ENCODE measurements around the gene DRGX.

Gene DRGX

GRCh38 chr10:49350138-49350537 is 45.8 kb downstream of the DRGX start:
- no peak overlapping the region for H3K4me3 ChIP-seq (replicated peaks; ENCODE audit: low read depth, low read length)
- DNase-seq (ENCODE audit: low read depth): no peak
- TF ChIP-seq, protein P1, sequence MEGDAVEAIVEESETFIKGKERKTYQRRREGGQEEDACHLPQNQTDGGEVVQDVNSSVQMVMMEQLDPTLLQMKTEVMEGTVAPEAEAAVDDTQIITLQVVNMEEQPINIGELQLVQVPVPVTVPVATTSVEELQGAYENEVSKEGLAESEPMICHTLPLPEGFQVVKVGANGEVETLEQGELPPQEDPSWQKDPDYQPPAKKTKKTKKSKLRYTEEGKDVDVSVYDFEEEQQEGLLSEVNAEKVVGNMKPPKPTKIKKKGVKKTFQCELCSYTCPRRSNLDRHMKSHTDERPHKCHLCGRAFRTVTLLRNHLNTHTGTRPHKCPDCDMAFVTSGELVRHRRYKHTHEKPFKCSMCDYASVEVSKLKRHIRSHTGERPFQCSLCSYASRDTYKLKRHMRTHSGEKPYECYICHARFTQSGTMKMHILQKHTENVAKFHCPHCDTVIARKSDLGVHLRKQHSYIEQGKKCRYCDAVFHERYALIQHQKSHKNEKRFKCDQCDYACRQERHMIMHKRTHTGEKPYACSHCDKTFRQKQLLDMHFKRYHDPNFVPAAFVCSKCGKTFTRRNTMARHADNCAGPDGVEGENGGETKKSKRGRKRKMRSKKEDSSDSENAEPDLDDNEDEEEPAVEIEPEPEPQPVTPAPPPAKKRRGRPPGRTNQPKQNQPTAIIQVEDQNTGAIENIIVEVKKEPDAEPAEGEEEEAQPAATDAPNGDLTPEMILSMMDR (IDR thresholded peaks at IDR 0.05; ENCODE audit: low read length, missing control alignments): no peak

DNA sequence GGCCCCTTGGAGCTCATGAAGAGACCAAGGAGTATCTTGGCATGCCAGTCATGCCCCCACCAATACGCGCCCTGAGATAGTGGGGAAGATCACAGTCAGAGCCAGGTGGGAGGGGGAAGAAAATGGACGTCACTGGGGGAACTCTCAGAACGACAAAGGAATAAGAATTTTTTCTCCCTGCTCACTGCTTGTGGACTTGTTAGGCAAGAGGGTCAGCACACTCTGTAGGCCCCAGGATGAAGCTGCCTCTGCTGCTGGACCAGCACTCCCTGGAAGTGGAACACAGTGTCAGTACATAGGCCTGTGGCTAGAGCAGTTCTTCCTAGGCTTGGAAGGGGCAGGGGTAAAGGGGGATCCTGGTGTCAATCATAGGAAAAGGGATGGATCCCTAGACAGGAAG is 46.5 kb downstream of the DRGX start:
- DNase-seq (ENCODE audit: low read depth): no peak
- TF ChIP-seq, protein P1 (IDR thresholded peaks at IDR 0.05; ENCODE audit: low read length, missing control alignments): no peak
- H3K4me3 ChIP-seq (replicated peaks; ENCODE audit: low read depth, low read length): no peak overlapping the region

DNA sequence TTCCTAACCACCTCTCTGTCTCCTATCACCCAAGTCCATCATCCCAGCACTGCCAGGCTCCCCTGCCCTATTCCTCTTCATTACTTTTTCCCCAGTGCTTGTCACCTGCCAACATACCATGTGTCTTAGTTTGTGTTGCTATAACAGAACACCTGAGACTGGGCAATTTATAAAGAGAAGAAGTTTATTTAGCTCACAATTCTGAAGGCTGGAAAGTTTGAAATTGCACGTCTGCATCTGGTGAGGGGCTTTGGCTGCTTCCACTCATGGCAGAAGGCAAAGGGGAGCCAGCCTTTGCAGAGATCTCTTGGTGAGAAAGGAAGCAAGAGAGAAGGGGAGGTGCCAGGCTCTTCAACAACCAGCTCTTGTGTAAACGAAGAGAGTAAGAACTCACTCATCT is 47.3 kb downstream of the DRGX start:
- no peak overlapping the region for H3K4me3 ChIP-seq (replicated peaks; ENCODE audit: low read depth, low read length)
- DNase-seq (ENCODE audit: low read depth): no peak
- TF ChIP-seq, protein P1 (IDR thresholded peaks at IDR 0.05; ENCODE audit: low read length, missing control alignments): no peak

DNA sequence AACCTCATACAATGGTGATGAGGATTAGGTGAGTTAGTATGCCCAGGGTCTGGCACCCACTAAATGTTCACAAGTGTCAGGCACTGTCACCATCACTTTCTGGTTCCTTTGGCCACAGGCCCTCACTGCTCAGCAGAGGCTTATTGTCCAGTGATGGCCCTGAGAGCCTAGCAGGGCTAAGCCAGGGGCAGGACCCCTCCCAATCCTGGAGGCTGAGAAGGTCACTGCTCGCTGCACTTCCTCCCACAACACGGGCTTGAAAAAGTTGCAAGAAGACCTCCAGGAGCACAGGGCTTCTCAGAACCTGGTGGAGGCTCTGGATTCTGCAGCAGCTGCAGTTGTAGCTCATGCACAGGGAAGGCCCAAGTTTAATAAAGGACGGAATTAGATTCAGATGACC is 48.1 kb downstream of the DRGX start:
- DNase-seq (ENCODE audit: low read depth): no peak
- TF ChIP-seq, protein P1 (IDR thresholded peaks at IDR 0.05; ENCODE audit: low read length, missing control alignments): no peak
- no peak overlapping the region for H3K4me3 ChIP-seq (replicated peaks; ENCODE audit: low read depth, low read length)

- H3K4me3 ChIP-seq (replicated peaks; ENCODE audit: low read depth, low read length): no peak overlapping the region
- DNase-seq (ENCODE audit: low read depth): no peak
- TF ChIP-seq, protein P1 (IDR thresholded peaks at IDR 0.05; ENCODE audit: low read length, missing control alignments): no peak
Observed at GRCh38 chr10:49347342-49347741, 48.5 kb downstream of the DRGX start.

- H3K4me3 ChIP-seq (replicated peaks; ENCODE audit: low read depth, low read length): no peak overlapping the region
- TF ChIP-seq, protein P1 (IDR thresholded peaks at IDR 0.05; ENCODE audit: low read length, missing control alignments): no peak
- no peak for DNase-seq (ENCODE audit: low read depth)
Observed at GRCh38 chr10:49344840-49345239, 51.0 kb downstream of the DRGX start.

DNA sequence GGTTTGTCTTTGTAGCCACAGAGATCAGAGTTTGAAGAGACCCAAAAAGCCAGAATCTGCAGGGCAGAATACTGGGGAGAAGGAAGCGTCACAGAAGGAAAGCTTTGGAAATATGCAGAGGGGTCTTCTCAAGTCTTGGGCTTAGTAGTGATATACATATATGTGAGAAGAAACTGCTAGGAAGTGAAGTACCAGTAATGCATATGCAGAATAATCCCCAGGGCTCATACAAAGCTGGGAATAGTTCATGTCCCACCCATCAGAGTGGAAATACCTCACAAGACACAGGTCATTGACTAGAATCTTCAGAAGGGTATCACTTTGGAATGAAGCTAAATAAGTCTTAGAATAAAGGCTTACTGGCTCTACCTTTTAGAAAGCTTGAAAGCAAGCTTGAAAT is 57.3 kb downstream of the DRGX start:
- no peak for DNase-seq (ENCODE audit: low read depth)
- TF ChIP-seq, protein P1 (IDR thresholded peaks at IDR 0.05; ENCODE audit: low read length, missing control alignments): no peak

More for the DNA sequence above, 57.3 kb downstream of the DRGX start:
- no peak overlapping the region for H3K4me3 ChIP-seq (replicated peaks; ENCODE audit: low read depth, low read length)
